HepG2 (cell line): ENCODE measurements around the gene CRK. TPM values are rescaled to one million over a fixed set of nuclear protein-coding genes. Genes with fewer than 3 reads are reported as not detected.
A peak's percentile ranks its signal among the peaks of the same experiment; 100 is the strongest.

Source experiments
- AFF4 ChIP-seq: sonication (generic); formaldehyde crosslinking; IDR thresholded peaks from 2 replicates; pipeline ENCODE4 v1.4.0; 2020; ENCODE audit warnings: missing genetic modification reagents
- ATF4 ChIP-seq, 2 experiments: fragments of 450-650 bp in 1 of 2; sonication (generic) in 1 of 2; formaldehyde crosslinking; IDR thresholded peaks; 2 replicates each; pipeline versions ENCODE4 v1.5.0 to v1.8.0; 2020 to 2022; ENCODE audit warnings: mild to moderate bottlenecking in 1 of 2, missing genetic modification reagents in 1 of 2
- CENPX ChIP-seq: sonication (generic); formaldehyde crosslinking; IDR thresholded peaks from 2 replicates; pipeline ENCODE4 v1.9.0; 2021; ENCODE audit warnings: mild to moderate bottlenecking, missing genetic modification reagents, moderate library complexity
- NFIB ChIP-seq: sonication (generic); formaldehyde crosslinking; IDR thresholded peaks from 2 replicates; pipeline ENCODE4 v1.9.0; 2021; ENCODE audit warnings: missing genetic modification reagents, mild to moderate bottlenecking, borderline replicate concordance
- NFKBIZ ChIP-seq: IDR thresholded peaks from 2 replicates; pipeline ENCODE4 v1.6.1; 2018; ENCODE audit warnings: missing genetic modification reagents, missing compliant biosample characterization
- PRDM4 ChIP-seq: sonication (generic); formaldehyde crosslinking; IDR thresholded peaks from 2 replicates; pipeline ENCODE4 v1.9.0; 2021; ENCODE audit warnings: missing genetic modification reagents, borderline replicate concordance
- RXRB ChIP-seq: IDR thresholded peaks from 2 replicates; pipeline ENCODE4 v1.6.1; 2016; ENCODE audit warnings: borderline replicate concordance, missing genetic modification reagents, missing compliant biosample characterization
- SMAD3 ChIP-seq: sonication (generic); formaldehyde crosslinking; IDR thresholded peaks from 2 replicates; pipeline ENCODE4 v1.4.0; 2020; ENCODE audit warnings: missing genetic modification reagents
- TOE1 ChIP-seq: sonication (generic); formaldehyde crosslinking; IDR thresholded peaks from 2 replicates; pipeline ENCODE4 v1.4.0; 2020; ENCODE audit warnings: mild to moderate bottlenecking, missing genetic modification reagents
- ZFP91 ChIP-seq: sonication (generic); formaldehyde crosslinking; IDR thresholded peaks from 2 replicates; pipeline ENCODE4 v1.9.0; 2022; ENCODE audit warnings: missing genetic modification reagents, mild to moderate bottlenecking, borderline replicate concordance
- ZNF18 ChIP-seq: sonication (generic); formaldehyde crosslinking; IDR thresholded peaks from 2 replicates; pipeline ENCODE4 v1.8.0; 2022; ENCODE audit warnings: mild to moderate bottlenecking, missing genetic modification reagents; ENCODE audit not compliant: insufficient replicate concordance
- ZNF260 ChIP-seq: sonication (generic); formaldehyde crosslinking; IDR thresholded peaks from 2 replicates; pipeline ENCODE4 v1.4.0; 2020; ENCODE audit warnings: missing genetic modification reagents, low read depth, mild to moderate bottlenecking, borderline replicate concordance
- ZNF333 ChIP-seq: sonication (generic); formaldehyde crosslinking; IDR thresholded peaks from 2 replicates; pipeline ENCODE4 v1.4.0; 2020; ENCODE audit warnings: mild to moderate bottlenecking, missing genetic modification reagents, borderline replicate concordance
- ZNF589 ChIP-seq: sonication (generic); formaldehyde crosslinking; conservative IDR thresholded peaks from 2 replicates; pipeline ENCODE4 v1.8.0; 2022; ENCODE audit warnings: mild to moderate bottlenecking, moderate library complexity, missing genetic modification reagents
- ZNF75D ChIP-seq: sonication (generic); formaldehyde crosslinking; IDR thresholded peaks from 2 replicates; pipeline ENCODE4 v1.8.1; 2023; ENCODE audit warnings: missing genetic modification reagents, mild to moderate bottlenecking, borderline replicate concordance
- ZNF841 ChIP-seq: sonication (generic); formaldehyde crosslinking; IDR thresholded peaks from 2 replicates; pipeline ENCODE4 v1.8.1; 2023; ENCODE audit warnings: missing genetic modification reagents, borderline replicate concordance
- polyA plus RNA-seq, 8 experiments: library from polyadenylated mRNA; depleted of rRNA in 3 of 8; stranded (reverse) in 7 of 8; unstranded in 1 of 8; fragments of >200 nt; fragmentation: Illumina TruSeq in 4 of 8; extraction: Trizol in 4 of 8; gene quantifications; 2 replicates each; pipeline versions ENCODE4 v1.2.1 to v1.2.3, GENCODE V29; 2011 to 2016; ENCODE audit warnings: low read depth in 4 of 8, missing spikeins in 1 of 8, mixed read lengths in 1 of 8; ENCODE audit not compliant: insufficient read depth in 1 of 8
- total RNA-seq, 5 experiments: library from RNA; depleted of rRNA; stranded (reverse); fragments of >200 nt; fragmentation: Illumina TruSeq; extraction: Trizol; gene quantifications; 2 replicates each; pipeline ENCODE4 v1.2.3, GENCODE V29; 2016; ENCODE audit warnings: low read depth in 1 of 5

Gene CRK
- total and polyA plus RNA-seq, 2 of the 13 experiments (the other 11 are each of a cell fraction or from before 2014, with no cell fraction given) = 47.4 to 54.2 TPM

GRCh38 chr17:1492249-1493206, 36.5 kb upstream of the CRK start, which contains the start of gene MYO1C (continued):
- TF ChIP-seq NFKBIZ (CRISPR knock-in tag) (no peak), PRDM4 (CRISPR knock-in tag) (no peak), ZNF75D (CRISPR knock-in tag) (no peak), ZNF841 (CRISPR knock-in tag) (no peak), ZFP91 (peak; percentile 70; the same call in 1 of the 2 replicates), AFF4 (CRISPR knock-in tag) (no peak), ATF4 (CRISPR knock-in tag; IDR thresholded peaks at IDR 0.05) (no peak), ZNF589 (CRISPR knock-in tag) (no peak), NFIB (CRISPR knock-in tag) (no peak), RXRB (no peak), TOE1 (CRISPR knock-in tag) (no peak), ZNF333 (CRISPR knock-in tag) (peak; percentile 59; the same call in 1 of the 2 replicates), ZNF260 (CRISPR knock-in tag) (no peak), ZNF18 (CRISPR knock-in tag) (no peak), SMAD3 (CRISPR knock-in tag) (no peak), CENPX (CRISPR knock-in tag) (no peak)
